ENCODE results near the gene KLF11. TPM values are rescaled to one million over a fixed set of nuclear protein-coding genes. Genes with fewer than 3 reads are reported as not detected.

Gene KLF11
- total and polyA plus RNA-seq, 3 experiments from 2014 or later = 5.8 to 7.5 (median 6.6) TPM

DNA sequence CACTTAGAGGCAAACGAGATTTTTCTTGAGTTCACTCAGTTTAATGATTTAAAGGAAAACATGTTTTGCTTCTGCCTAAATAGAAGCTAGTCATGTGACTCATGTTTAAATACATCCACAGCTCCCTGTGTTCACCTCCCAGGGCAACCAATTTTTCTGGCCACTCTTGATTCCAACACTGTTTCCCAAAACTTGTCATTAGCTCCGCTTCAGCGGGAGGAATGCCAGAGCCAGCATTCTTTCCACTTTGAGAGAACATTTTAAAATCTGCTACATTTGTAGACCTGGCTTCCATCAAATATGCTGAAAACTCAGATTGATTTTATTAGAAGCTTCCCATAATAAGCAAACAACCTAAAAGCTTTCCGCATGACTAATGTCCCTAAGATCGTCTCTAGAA, 39.7 kb downstream of the KLF11 start:
- POLR2A ChIA-PET = no interaction called here
- H3K4me1 Mint-ChIP-seq = peaks cover 10 to 21% (median 19%) of the 10 kb centered on the region in 3 donors
- H3K27me3 ChIP-seq (ENCODE audit: insufficient read depth, low read length, poor library complexity, severe bottlenecking) = peaks cover 60% of the 10 kb centered on the region

DNA sequence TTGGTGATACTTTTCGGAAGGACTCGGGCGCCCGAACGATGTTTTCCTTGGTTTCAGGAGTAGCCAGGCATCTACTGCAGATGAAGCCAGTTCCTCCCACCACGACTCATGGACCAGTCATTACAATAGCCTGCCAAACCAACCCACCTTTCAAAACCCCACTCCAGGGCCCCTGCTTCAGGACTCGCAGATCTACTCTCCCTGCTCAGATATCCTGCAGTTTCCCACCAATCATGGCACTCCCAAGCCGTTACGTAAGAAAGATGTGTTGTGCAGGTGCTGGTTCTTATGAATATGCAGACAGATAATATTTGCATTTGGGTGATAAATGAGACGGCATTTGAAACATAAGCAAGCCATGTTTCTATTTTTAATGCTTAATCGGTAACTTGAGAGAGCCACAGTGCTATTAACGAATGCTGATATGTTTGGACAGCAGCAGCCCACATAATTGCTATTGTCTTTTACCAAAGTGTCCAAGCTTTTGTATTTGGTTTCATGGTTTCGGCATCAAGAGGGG, 40.4 kb downstream of the KLF11 start:
- H3K27me3 ChIP-seq (ENCODE audit: insufficient read depth, low read length, poor library complexity, severe bottlenecking) = peaks cover 53% of the 10 kb centered on the region
- no peak for DNase-seq
- CTCF ChIA-PET = interaction anchor here (2.3 to 4.2 kb wide), 2 partner anchors 11 to 14 kb away, joined by 6 to 33 read pairs; no protein-coding TSS in a partner anchor
- H3K4me3 ChIP-seq (ENCODE audit: low read length) = no peak overlapping the region
- peak overlapping the region in 2 of 7 donors; percentile 43 to 69 for H3K4me3 Mint-ChIP-seq
- POLR2A ChIA-PET = no interaction called here
- H3K36me3 Mint-ChIP-seq = no peaks in the 10 kb centered on the region
- H3K4me1 ChIP-seq (ENCODE audit: insufficient read depth, low read length) = peaks cover 17% of the 10 kb centered on the region
- H3K9me3 ChIP-seq (ENCODE audit: low read length) = no peaks in the 10 kb centered on the region
- peaks cover 10 to 16% (median 14%) of the 10 kb centered on the region in 3 donors for H3K4me1 Mint-ChIP-seq
- peak overlapping the region in 1 of 8 donors; percentile 23 for H3K27ac Mint-ChIP-seq
- H3K36me3 ChIP-seq (ENCODE audit: insufficient read depth, low read length) = no peaks in the 10 kb centered on the region
- H3K9me3 Mint-ChIP-seq = no peaks in the 10 kb centered on the region
- peaks cover 52 to 72% of the 10 kb centered on the region in 2 donors for H3K27me3 Mint-ChIP-seq
- no peak overlapping the region for H3K27ac ChIP-seq (ENCODE audit: low read depth, low read length)

More for the DNA sequence above, 39.7 kb downstream of the KLF11 start:
- Mint-ChIP-seq H3K9me3 (no peaks in the 10 kb centered on the region), H3K27me3 (peaks cover 59 to 76% of the 10 kb centered on the region in 2 donors), H3K36me3 (peaks cover 0 to 2% (median 0%) of the 10 kb centered on the region in 3 donors), H3K4me3 (peak overlapping the region in 2 of 7 donors; percentile 43 to 69), H3K27ac (peak overlapping the region in 1 of 8 donors; percentile 60)
- H3K9me3 ChIP-seq (ENCODE audit: low read length) = no peaks in the 10 kb centered on the region
- no peak overlapping the region for H3K27ac ChIP-seq (ENCODE audit: low read depth, low read length)
- DNase-seq = no peak
- no peak overlapping the region for H3K4me3 ChIP-seq (ENCODE audit: low read length)
- H3K36me3 ChIP-seq (ENCODE audit: insufficient read depth, low read length) = no peaks in the 10 kb centered on the region
- H3K4me1 ChIP-seq (ENCODE audit: insufficient read depth, low read length) = peaks cover 18% of the 10 kb centered on the region
- CTCF ChIA-PET = interaction anchor here (2.3 to 4.2 kb wide), 2 partner anchors 10 to 14 kb away, joined by 6 to 33 read pairs; no protein-coding TSS in a partner anchor

DNA sequence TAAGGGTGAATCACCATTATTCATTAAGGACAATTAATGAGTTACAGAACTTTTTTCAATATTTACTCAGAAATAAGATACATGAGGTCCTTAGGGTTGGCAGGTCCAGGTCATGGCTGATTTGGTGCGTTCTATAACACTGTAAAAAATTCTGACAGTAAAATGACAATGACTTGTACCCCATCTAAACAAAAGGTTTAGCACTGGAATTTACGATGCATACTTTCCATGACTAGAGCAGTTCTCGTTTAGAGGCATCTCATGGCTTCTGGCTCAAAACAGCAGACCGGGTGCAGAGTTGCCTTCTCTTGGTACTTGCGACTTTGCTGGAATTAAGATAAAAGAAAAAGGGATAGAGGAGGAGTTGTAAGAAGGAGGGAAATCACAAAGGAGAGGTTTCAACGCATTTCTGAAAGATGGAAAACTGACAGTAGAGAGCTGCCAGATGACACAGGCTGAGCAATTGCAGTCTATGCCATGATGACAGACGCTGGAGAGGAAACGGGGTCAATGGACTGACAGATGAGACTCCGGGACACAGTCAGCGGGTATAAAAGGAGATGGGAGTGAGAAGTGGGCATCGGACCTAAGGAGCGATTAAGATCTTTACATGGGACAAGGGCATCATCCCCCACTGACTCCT, 41.0 kb downstream of the KLF11 start:
- no peaks in the 10 kb centered on the region for H3K9me3 ChIP-seq (ENCODE audit: low read length)
- Mint-ChIP-seq H3K27ac (no peak overlapping the region), H3K9me3 (no peaks in the 10 kb centered on the region), H3K27me3 (peaks cover 51 to 69% of the 10 kb centered on the region in 2 donors), H3K4me3 (no peak overlapping the region), H3K4me1 (peaks cover 8 to 11% (median 9%) of the 10 kb centered on the region in 3 donors), H3K36me3 (no peaks in the 10 kb centered on the region)
- no peaks in the 10 kb centered on the region for H3K36me3 ChIP-seq (ENCODE audit: insufficient read depth, low read length)
- ChIA-PET POLR2A (no interaction called here), CTCF (interaction anchor here (1.0 to 4.2 kb wide), 5 partner anchors 10 to 351 kb away, joined by 3 to 33 read pairs (median 8); no protein-coding TSS in a partner anchor)
- H3K27ac ChIP-seq (ENCODE audit: low read depth, low read length) = no peak overlapping the region
- no peak overlapping the region for H3K4me3 ChIP-seq (ENCODE audit: low read length)
- H3K27me3 ChIP-seq (ENCODE audit: insufficient read depth, low read length, poor library complexity, severe bottlenecking) = peaks cover 47% of the 10 kb centered on the region
- peaks cover 12% of the 10 kb centered on the region for H3K4me1 ChIP-seq (ENCODE audit: insufficient read depth, low read length)
- DNase-seq = no peak

GRCh38 chr2:10085043-10085667, 41.8 kb downstream of the KLF11 start:
- Histone ChIP-seq H3K27ac (ENCODE audit: low read depth, low read length) (no peak overlapping the region), H3K4me1 (ENCODE audit: insufficient read depth, low read length) (peaks cover 11% of the 10 kb centered on the region), H3K27me3 (ENCODE audit: insufficient read depth, low read length, poor library complexity, severe bottlenecking) (peaks cover 46% of the 10 kb centered on the region), H3K36me3 (ENCODE audit: insufficient read depth, low read length) (no peaks in the 10 kb centered on the region), H3K4me3 (ENCODE audit: low read length) (no peak overlapping the region), H3K9me3 (ENCODE audit: low read length) (no peaks in the 10 kb centered on the region)
- POLR2A ChIA-PET = interaction anchor here (0.5 kb wide), 1 partner anchor 364 kb away, joined by 4 read pairs; no protein-coding TSS in a partner anchor
- H3K9me3 Mint-ChIP-seq = no peaks in the 10 kb centered on the region
- no peak overlapping the region for H3K4me3 Mint-ChIP-seq
- DNase-seq = no peak
- no peaks in the 10 kb centered on the region for H3K36me3 Mint-ChIP-seq
- CTCF ChIA-PET = interaction anchor here (1.0 to 2.1 kb wide), 5 partner anchors 9 to 350 kb away, joined by 3 to 12 read pairs (median 6); no protein-coding TSS in a partner anchor
- no peak overlapping the region for H3K27ac Mint-ChIP-seq
- peaks cover 8 to 10% (median 8%) of the 10 kb centered on the region in 3 donors for H3K4me1 Mint-ChIP-seq
- H3K27me3 Mint-ChIP-seq = peaks cover 58 to 77% of the 10 kb centered on the region in 2 donors

DNA sequence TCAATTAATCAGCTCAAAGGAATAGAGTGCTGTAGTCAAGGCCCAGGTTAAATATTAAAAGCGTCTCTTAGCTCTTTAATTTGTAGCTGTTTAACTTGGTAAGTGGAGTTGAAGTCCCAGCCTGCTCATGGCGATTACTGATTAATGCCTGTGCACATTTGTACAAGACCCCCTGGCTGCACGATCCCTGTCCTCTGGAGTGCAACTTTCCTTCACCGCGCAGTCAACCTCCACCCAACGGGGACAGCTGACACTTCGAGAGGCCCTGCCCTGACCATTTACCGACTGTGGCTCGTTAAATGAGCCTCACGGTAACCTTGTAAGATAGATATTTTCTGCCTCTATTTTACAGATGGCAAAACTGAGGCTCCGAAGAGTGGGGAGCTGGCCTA, 42.3 kb downstream of the KLF11 start:
- ChIA-PET POLR2A (interaction anchor here (0.5 kb wide), 1 partner anchor 364 kb away, joined by 4 read pairs; no protein-coding TSS in a partner anchor), CTCF (interaction anchor here (1.0 to 2.1 kb wide), 4 partner anchors 11 to 349 kb away, joined by 3 to 12 read pairs (median 7); no protein-coding TSS in a partner anchor)
- H3K4me3 ChIP-seq (ENCODE audit: low read length) = no peak overlapping the region
- peaks cover 63 to 81% of the 10 kb centered on the region in 2 donors for H3K27me3 Mint-ChIP-seq
- no peaks in the 10 kb centered on the region for H3K9me3 Mint-ChIP-seq
- peaks cover 9% of the 10 kb centered on the region for H3K4me1 ChIP-seq (ENCODE audit: insufficient read depth, low read length)
- no peak overlapping the region for H3K27ac Mint-ChIP-seq
- peaks cover 8% of the 10 kb centered on the region in 3 donors for H3K4me1 Mint-ChIP-seq
- H3K27me3 ChIP-seq (ENCODE audit: insufficient read depth, low read length, poor library complexity, severe bottlenecking) = peaks cover 48% of the 10 kb centered on the region
- H3K4me3 Mint-ChIP-seq = no peak overlapping the region
- H3K9me3 ChIP-seq (ENCODE audit: low read length) = no peaks in the 10 kb centered on the region
- no peak overlapping the region for H3K27ac ChIP-seq (ENCODE audit: low read depth, low read length)
- H3K36me3 Mint-ChIP-seq = no peaks in the 10 kb centered on the region
- DNase-seq = no peak
- H3K36me3 ChIP-seq (ENCODE audit: insufficient read depth, low read length) = no peaks in the 10 kb centered on the region

DNA sequence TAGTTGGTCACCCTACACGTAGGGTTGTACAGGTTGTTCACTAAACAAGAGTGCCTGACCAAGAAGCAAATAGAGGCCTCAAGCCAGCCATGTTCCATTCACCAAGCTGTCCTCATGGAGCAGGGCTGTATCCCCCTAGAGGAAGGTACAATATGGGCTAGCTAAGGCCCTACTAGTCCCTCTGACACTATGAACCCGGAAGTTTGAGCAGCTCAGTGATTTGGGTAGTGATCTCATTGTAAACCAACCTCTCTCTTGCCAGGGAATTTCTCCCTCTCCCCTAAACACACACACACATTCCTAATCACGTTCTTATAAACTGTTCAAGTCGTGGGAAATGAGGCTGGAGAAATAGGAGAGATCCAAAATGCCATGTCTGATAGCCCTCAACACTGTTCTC, 43.6 kb downstream of the KLF11 start:
- Histone ChIP-seq H3K36me3 (ENCODE audit: insufficient read depth, low read length) (no peaks in the 10 kb centered on the region), H3K9me3 (ENCODE audit: low read length) (no peaks in the 10 kb centered on the region), H3K27me3 (ENCODE audit: insufficient read depth, low read length, poor library complexity, severe bottlenecking) (peaks cover 42% of the 10 kb centered on the region), H3K4me3 (ENCODE audit: low read length) (no peak overlapping the region), H3K27ac (ENCODE audit: low read depth, low read length) (no peak overlapping the region), H3K4me1 (ENCODE audit: insufficient read depth, low read length) (no peaks in the 10 kb centered on the region)
- Mint-ChIP-seq H3K9me3 (peaks cover 0 to 3% (median under 1%) of the 10 kb centered on the region in 5 donors), H3K36me3 (no peaks in the 10 kb centered on the region), H3K27ac (no peak overlapping the region), H3K4me3 (no peak overlapping the region), H3K4me1 (peaks cover 4 to 5% (median 4%) of the 10 kb centered on the region in 3 donors), H3K27me3 (peaks cover 56 to 80% of the 10 kb centered on the region in 2 donors)
- ChIA-PET CTCF (interaction anchor here (1.3 to 2.6 kb wide), 4 partner anchors 11 to 348 kb away, joined by 3 to 12 read pairs (median 5); no protein-coding TSS in a partner anchor), POLR2A (no interaction called here)
- no peak for DNase-seq

- peaks cover 57 to 83% of the 10 kb centered on the region in 2 donors for H3K27me3 Mint-ChIP-seq
- no peak overlapping the region for H3K27ac ChIP-seq (ENCODE audit: low read depth, low read length)
- POLR2A ChIA-PET = no interaction called here
Observed at GRCh38 chr2:10087360-10087759, 44.0 kb downstream of the KLF11 start.

More at GRCh38 chr2:10087360-10087759, 44.0 kb downstream of the KLF11 start:
- CTCF ChIA-PET = interaction anchor here (1.3 to 2.6 kb wide), 4 partner anchors 10 to 348 kb away, joined by 3 to 12 read pairs (median 5); no protein-coding TSS in a partner anchor
- Histone ChIP-seq H3K4me3 (ENCODE audit: low read length) (no peak overlapping the region), H3K36me3 (ENCODE audit: insufficient read depth, low read length) (no peaks in the 10 kb centered on the region), H3K4me1 (ENCODE audit: insufficient read depth, low read length) (no peaks in the 10 kb centered on the region), H3K9me3 (ENCODE audit: low read length) (no peaks in the 10 kb centered on the region), H3K27me3 (ENCODE audit: insufficient read depth, low read length, poor library complexity, severe bottlenecking) (peaks cover 39% of the 10 kb centered on the region)
- peaks cover 0 to 7% (median 5%) of the 10 kb centered on the region in 5 donors for H3K9me3 Mint-ChIP-seq
- peaks cover 4 to 5% (median 5%) of the 10 kb centered on the region in 3 donors for H3K4me1 Mint-ChIP-seq
- no peak for DNase-seq
- no peaks in the 10 kb centered on the region for H3K36me3 Mint-ChIP-seq
- H3K4me3 Mint-ChIP-seq = no peak overlapping the region
- no peak overlapping the region for H3K27ac Mint-ChIP-seq
